Measurements from ENCODE around the gene MYO3B.
"Not testable (repeated sequence)": the region's sequence is repeated elsewhere in the genome, so short reads cannot be mapped to it uniquely, and the experiment has no call there.

The MYO3B gene

GRCh38 chr2:170468557-170468956, 290.6 kb downstream of the MYO3B start:
- FAIRE-seq (no peak), DNase-seq (ENCODE audit: insufficient read length, low spot score) (no peak)
- TF ChIP-seq POLR2A (IDR thresholded peaks at IDR 0.05; ENCODE audit: low read depth, low read length) (no peak), PAX5 (IDR thresholded peaks at IDR 0.05; ENCODE audit: insufficient read depth, low read length, severe bottlenecking) (no peak), TAF1 (IDR thresholded peaks at IDR 0.05; ENCODE audit: low read depth, low read length) (no peak), POLR2AphosphoS5 (IDR thresholded peaks at IDR 0.05; ENCODE audit: low read depth, low read length) (no peak), SPI1 (IDR thresholded peaks at IDR 0.05; ENCODE audit: low read depth, low read length) (no peak), POU2F2 (IDR thresholded peaks at IDR 0.05; ENCODE audit: low read depth, low read length) (no peak)

- not testable (repeated sequence) for DNase-seq (ENCODE audit: insufficient read length, low spot score); FAIRE-seq
Measured at GRCh38 chr2:170472498-170472897, 294.6 kb downstream of the MYO3B start.

GRCh38 chr2:170475878-170476277, 297.9 kb downstream of the MYO3B start:
- DNase-seq (ENCODE audit: insufficient read length, low spot score) (no peak), FAIRE-seq (no peak)
- TF ChIP-seq POLR2AphosphoS5 (IDR thresholded peaks at IDR 0.05; ENCODE audit: low read depth, low read length) (no peak), PAX5 (IDR thresholded peaks at IDR 0.05; ENCODE audit: insufficient read depth, low read length, severe bottlenecking) (no peak), POLR2A (IDR thresholded peaks at IDR 0.05; ENCODE audit: low read depth, low read length) (no peak), POU2F2 (IDR thresholded peaks at IDR 0.05; ENCODE audit: low read depth, low read length) (no peak), TAF1 (IDR thresholded peaks at IDR 0.05; ENCODE audit: low read depth, low read length) (no peak)

- DNase-seq (ENCODE audit: insufficient read length, low spot score) = no peak
- TF ChIP-seq POLR2A (IDR thresholded peaks at IDR 0.05; ENCODE audit: low read depth, low read length) (no peak), SPI1 (IDR thresholded peaks at IDR 0.05; ENCODE audit: low read depth, low read length) (no peak), PAX5 (IDR thresholded peaks at IDR 0.05; ENCODE audit: insufficient read depth, low read length, severe bottlenecking) (no peak), TAF1 (IDR thresholded peaks at IDR 0.05; ENCODE audit: low read depth, low read length) (no peak), POU2F2 (IDR thresholded peaks at IDR 0.05; ENCODE audit: low read depth, low read length) (no peak), POLR2AphosphoS5 (IDR thresholded peaks at IDR 0.05; ENCODE audit: low read depth, low read length) (no peak)
- FAIRE-seq = no peak
Measured at GRCh38 chr2:170477630-170478029, 299.7 kb downstream of the MYO3B start.

- TF ChIP-seq POLR2AphosphoS5 (IDR thresholded peaks at IDR 0.05; ENCODE audit: low read depth, low read length) (no peak), TAF1 (IDR thresholded peaks at IDR 0.05; ENCODE audit: low read depth, low read length) (no peak), SPI1 (IDR thresholded peaks at IDR 0.05; ENCODE audit: low read depth, low read length) (no peak), POLR2A (IDR thresholded peaks at IDR 0.05; ENCODE audit: low read depth, low read length) (no peak), PAX5 (IDR thresholded peaks at IDR 0.05; ENCODE audit: insufficient read depth, low read length, severe bottlenecking) (no peak), POU2F2 (IDR thresholded peaks at IDR 0.05; ENCODE audit: low read depth, low read length) (no peak)
- FAIRE-seq (no peak), DNase-seq (ENCODE audit: insufficient read length, low spot score) (no peak)
Measured at GRCh38 chr2:170481201-170481600, 303.3 kb downstream of the MYO3B start.

- no peak for DNase-seq (ENCODE audit: insufficient read length, low spot score)
- FAIRE-seq = no peak
- TF ChIP-seq SPI1 (IDR thresholded peaks at IDR 0.05; ENCODE audit: low read depth, low read length) (no peak), POLR2AphosphoS5 (IDR thresholded peaks at IDR 0.05; ENCODE audit: low read depth, low read length) (no peak), PAX5 (IDR thresholded peaks at IDR 0.05; ENCODE audit: insufficient read depth, low read length, severe bottlenecking) (no peak), TAF1 (IDR thresholded peaks at IDR 0.05; ENCODE audit: low read depth, low read length) (no peak), POLR2A (IDR thresholded peaks at IDR 0.05; ENCODE audit: low read depth, low read length) (no peak), POU2F2 (IDR thresholded peaks at IDR 0.05; ENCODE audit: low read depth, low read length) (no peak)
Measured at GRCh38 chr2:170484552-170484951, 306.6 kb downstream of the MYO3B start.

GRCh38 chr2:170485254-170486026, 307.5 kb downstream of the MYO3B start:
- TF ChIP-seq TAF1 (IDR thresholded peaks at IDR 0.05; ENCODE audit: low read depth, low read length) (no peak), POU2F2 (IDR thresholded peaks at IDR 0.05; ENCODE audit: low read depth, low read length) (no peak), POLR2A (IDR thresholded peaks at IDR 0.05; ENCODE audit: low read depth, low read length) (no peak), SPI1 (IDR thresholded peaks at IDR 0.05; ENCODE audit: low read depth, low read length) (no peak), PAX5 (IDR thresholded peaks at IDR 0.05; ENCODE audit: insufficient read depth, low read length, severe bottlenecking) (no peak), POLR2AphosphoS5 (IDR thresholded peaks at IDR 0.05; ENCODE audit: low read depth, low read length) (no peak)
- no peak for FAIRE-seq
- DNase-seq (ENCODE audit: insufficient read length, low spot score) = no peak

GRCh38 chr2:170486730-170487129, 308.8 kb downstream of the MYO3B start:
- no peak for DNase-seq (ENCODE audit: insufficient read length, low spot score)
- TF ChIP-seq POLR2A (IDR thresholded peaks at IDR 0.05; ENCODE audit: low read depth, low read length) (no peak), TAF1 (IDR thresholded peaks at IDR 0.05; ENCODE audit: low read depth, low read length) (no peak), POU2F2 (IDR thresholded peaks at IDR 0.05; ENCODE audit: low read depth, low read length) (no peak), SPI1 (IDR thresholded peaks at IDR 0.05; ENCODE audit: low read depth, low read length) (no peak), POLR2AphosphoS5 (IDR thresholded peaks at IDR 0.05; ENCODE audit: low read depth, low read length) (no peak), PAX5 (IDR thresholded peaks at IDR 0.05; ENCODE audit: insufficient read depth, low read length, severe bottlenecking) (no peak)
- no peak for FAIRE-seq

- FAIRE-seq (no peak), DNase-seq (ENCODE audit: insufficient read length, low spot score) (no peak)
- no peak for TF ChIP-seq SPI1 (IDR thresholded peaks at IDR 0.05; ENCODE audit: low read depth, low read length)
- TF ChIP-seq POLR2A (IDR thresholded peaks at IDR 0.05; ENCODE audit: low read depth, low read length) = no peak
- no peak for TF ChIP-seq POU2F2 (IDR thresholded peaks at IDR 0.05; ENCODE audit: low read depth, low read length)
- no peak for TF ChIP-seq PAX5 (IDR thresholded peaks at IDR 0.05; ENCODE audit: insufficient read depth, low read length, severe bottlenecking)
- no peak for TF ChIP-seq POLR2AphosphoS5 (IDR thresholded peaks at IDR 0.05; ENCODE audit: low read depth, low read length)
- no peak for TF ChIP-seq TAF1 (IDR thresholded peaks at IDR 0.05; ENCODE audit: low read depth, low read length)
Measured at GRCh38 chr2:170488807-170489206, 310.9 kb downstream of the MYO3B start.

- no peak for FAIRE-seq
- TF ChIP-seq TAF1 (IDR thresholded peaks at IDR 0.05; ENCODE audit: low read depth, low read length) = no peak
- DNase-seq (ENCODE audit: insufficient read length, low spot score) = no peak
Measured at GRCh38 chr2:170492010-170492409, 314.1 kb downstream of the MYO3B start.

All from GM12891 (cell line).